IPS-18c (cell line): ENCODE measurements around the gene PRKCH.

ENCODE experiments used
- H3K4me3 ChIP-seq: 2 replicates; pipeline ENCODE4 v1.7.0; 2013; ENCODE audit warnings: low read depth, mild to moderate bottlenecking, low read length, moderate library complexity; ENCODE audit not compliant: insufficient read depth
- H3K9me3 ChIP-seq: one replicate; pipeline ENCODE4 v1.6.1; 2013; ENCODE audit warnings: mild to moderate bottlenecking, low read length, moderate library complexity; ENCODE audit not compliant: control insufficient read depth, insufficient read depth

Gene PRKCH

GRCh38 chr14:61345151-61345482, 23.7 kb downstream of the PRKCH start:
- Histone ChIP-seq H3K4me3 (no peak overlapping the region), H3K9me3 (no peaks in the 10 kb centered on the region)

DNA sequence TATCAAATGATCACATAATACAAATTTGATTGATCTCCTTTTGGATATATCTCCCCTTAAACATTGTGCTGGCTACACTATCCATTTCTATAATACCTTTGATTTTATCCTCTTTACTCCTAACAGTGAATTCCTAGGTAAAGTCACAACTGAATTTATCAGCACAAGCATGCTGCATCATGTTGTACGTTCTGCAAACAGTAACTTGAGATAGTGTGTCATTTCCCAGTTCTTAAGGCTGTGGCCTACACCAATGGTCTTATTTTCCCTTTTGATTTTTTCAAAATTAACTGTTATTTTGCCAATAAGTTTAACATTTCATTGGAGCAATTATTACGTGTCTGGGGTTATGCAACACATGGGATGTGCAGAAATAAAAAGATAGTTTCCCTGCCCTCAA, 24.8 kb downstream of the PRKCH start:
- H3K4me3 ChIP-seq: no peak overlapping the region

DNA sequence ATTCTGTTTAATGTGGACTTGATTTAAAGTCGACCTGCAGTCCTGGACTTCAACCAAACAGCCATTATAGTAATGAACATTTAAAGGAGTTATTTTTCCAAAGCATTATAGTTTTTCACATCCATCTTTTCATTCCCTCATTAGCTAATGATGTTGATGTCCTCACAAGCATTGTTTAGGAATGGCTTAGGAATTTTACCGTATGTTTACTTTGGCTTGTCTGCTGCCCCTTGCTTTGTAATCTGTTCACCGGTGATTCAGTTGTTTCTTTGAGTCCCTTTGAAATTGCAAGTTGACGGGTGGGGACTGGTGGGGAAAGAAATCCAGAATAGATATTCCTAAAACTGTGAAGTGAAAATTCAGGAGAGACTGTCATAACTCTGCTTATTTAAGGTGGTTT, 25.4 kb downstream of the PRKCH start:
- H3K9me3 ChIP-seq: no peaks in the 10 kb centered on the region
- H3K4me3 ChIP-seq: no peak overlapping the region

More for the DNA sequence above, 24.8 kb downstream of the PRKCH start:
- no peaks in the 10 kb centered on the region for H3K9me3 ChIP-seq

DNA sequence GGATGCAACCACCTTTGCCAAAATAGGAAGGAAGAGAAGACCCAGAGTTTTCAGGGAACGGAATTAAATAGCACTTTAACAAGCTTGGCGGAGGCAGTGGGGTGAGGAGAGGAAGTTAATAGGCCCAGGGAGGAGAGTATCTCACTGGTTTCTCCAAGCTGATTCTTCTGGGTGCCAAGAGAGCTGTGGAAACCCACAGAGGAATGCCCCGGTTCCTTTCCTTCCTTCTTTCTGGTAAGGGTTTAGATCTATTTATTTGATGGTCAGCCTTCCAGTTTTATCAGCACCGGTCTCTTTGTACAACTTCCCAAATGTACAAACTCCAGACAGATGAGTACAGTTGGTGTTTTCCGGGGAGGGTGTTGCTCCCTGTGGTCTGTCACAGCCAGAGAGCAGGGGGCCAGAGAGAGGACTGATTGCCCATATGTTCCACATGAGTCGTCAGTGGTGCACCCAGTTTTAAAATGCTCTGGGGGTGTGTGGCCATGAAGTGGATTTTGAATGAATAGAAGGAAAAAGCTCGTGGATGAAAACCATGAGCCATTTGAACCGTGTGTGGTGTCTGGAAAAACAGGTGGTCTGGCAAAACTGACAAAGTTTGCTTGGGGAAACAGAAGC, 26.6 kb downstream of the PRKCH start:
- H3K9me3 ChIP-seq: no peaks in the 10 kb centered on the region
- no peak overlapping the region for H3K4me3 ChIP-seq

DNA sequence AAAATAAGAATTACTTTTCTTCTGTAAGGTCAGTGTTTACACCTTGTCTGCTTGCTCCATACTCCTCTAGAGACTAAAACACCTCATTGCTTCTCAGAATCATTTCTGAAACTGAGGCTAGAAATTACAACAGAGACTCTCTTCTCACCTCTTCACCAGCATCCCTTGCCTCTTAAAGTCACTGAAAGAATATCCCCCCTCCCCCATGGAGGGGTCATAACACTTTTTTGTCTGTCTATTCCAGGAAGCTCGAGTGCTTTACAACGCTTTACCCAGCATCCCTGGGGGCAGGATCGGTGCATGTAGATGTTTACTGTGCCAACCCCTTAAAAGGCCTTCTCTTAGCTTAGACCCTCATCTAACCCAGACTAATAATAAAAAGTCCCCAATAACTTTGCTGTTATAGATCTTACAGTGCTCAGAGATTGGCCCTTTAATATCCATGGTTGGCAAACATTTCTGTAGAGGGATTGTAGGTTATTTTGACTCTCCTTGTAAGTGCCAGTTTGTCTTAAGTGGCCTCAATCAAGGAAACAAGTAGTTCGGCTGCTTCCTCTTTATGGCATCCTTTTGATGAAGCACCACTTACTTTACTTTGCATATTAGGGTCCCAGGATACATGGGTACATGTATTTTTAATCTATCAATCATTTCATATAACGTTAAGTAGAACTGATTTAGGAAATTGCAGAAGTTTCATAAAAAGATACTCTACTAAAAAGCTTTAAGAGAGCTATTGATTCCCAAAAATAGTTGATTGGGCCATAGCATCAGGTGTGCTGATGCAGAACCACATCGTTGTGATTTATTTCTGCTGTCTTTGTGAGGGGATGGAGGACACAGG, 29.3 kb downstream of the PRKCH start:
- no peak overlapping the region for H3K4me3 ChIP-seq
- no peaks in the 10 kb centered on the region for H3K9me3 ChIP-seq

- H3K9me3 ChIP-seq: peaks cover 3% of the 10 kb centered on the region
- H3K4me3 ChIP-seq: no peak overlapping the region
Measured at GRCh38 chr14:61351477-61351876, 30.1 kb downstream of the PRKCH start.

GRCh38 chr14:61355892-61356325, 34.5 kb downstream of the PRKCH start:
- Histone ChIP-seq H3K9me3 (peaks cover 3% of the 10 kb centered on the region), H3K4me3 (no peak overlapping the region)

DNA sequence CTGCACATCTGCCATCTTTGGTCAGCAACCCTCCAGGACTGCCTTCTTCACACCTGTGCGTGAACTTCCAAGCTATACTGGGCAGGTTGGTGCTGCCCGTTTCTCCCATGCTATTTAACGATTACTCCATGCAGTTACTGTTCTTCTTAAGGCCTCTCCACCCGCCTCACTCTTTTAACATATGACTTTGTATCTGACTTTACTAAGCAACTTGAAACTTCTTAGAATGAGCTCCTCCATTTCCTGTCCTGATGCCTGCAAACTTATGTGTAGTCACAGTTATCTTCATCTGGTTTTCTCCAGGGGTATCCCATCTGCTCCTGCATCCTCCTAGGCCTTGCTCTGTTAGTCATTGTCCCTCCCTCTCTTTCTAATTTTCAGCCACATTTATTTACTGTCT, 35.7 kb downstream of the PRKCH start:
- Histone ChIP-seq H3K9me3 (peaks cover 3% of the 10 kb centered on the region), H3K4me3 (no peak overlapping the region)

GRCh38 chr14:61358554-61359226, 37.3 kb downstream of the PRKCH start:
- Histone ChIP-seq H3K4me3 (no peak overlapping the region), H3K9me3 (peaks cover 3% of the 10 kb centered on the region)

DNA sequence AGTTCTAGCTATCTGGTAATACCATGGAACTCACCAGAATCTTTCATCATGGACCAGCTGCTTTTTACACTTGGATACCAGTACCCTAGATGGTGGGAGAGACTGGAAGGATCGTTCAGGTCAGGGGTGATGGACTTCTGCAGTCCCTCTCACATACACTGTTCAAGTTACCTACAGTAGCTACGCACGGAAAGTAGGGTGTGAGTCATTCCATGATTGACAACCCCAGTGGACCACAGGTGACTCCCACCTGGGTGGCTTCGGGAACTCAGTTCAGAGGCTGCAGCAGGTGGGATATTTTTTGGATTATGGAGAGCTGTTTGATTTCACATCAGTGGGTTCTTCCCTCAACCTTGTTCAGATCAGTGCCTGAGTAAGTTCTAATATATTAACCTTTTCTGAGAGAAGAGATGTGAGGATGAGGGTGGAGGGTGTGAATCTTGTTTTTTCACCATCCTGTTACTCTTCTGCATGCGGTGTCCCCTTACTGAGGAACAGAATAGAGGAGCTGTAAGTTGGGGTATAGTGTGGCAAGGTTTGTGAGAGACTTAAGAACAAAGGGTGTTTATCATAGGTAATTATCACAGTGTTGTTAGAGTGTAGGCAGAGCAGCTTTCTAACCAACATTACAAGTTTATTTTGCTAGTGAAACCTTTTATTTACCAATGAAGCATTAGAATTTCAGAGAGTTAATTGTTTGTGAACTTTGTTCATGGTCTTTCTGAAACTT, 39.6 kb downstream of the PRKCH start:
- peaks cover 2% of the 10 kb centered on the region for H3K9me3 ChIP-seq

DNA sequence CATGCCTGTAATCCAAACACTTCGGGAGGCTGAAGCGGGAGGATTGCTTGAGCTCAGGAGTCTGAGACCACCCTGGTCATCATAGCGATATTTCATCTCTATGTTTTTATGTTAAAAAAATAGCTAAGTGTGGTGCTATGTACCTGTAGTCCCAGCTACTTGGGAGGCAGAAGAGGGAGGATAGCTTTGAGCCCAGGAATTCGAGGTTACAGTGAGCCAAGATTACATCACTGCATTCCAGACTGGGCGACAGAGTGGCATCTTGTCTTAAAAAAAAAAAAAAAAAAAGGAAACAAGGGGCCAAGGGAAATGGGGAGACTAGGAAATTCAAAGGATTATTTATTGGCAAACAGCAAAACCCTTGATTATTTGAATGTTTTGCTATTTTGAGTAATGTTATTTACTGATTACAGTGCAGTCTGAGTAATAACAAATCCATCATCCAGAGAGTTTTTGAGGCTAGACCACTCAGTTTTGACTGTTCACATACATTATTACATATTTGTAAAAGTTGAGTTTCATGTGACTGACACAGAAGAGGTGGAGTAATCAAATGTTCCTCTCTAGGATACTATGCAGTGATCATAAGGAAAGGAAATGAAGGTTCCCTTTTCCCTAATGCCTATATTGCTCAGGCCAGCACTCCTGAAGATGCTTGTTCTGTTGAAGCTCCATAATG, 40.8 kb downstream of the PRKCH start:
- Histone ChIP-seq H3K4me3 (no peak overlapping the region), H3K9me3 (no peaks in the 10 kb centered on the region)

More for the DNA sequence above, 39.6 kb downstream of the PRKCH start:
- no peak overlapping the region for H3K4me3 ChIP-seq

DNA sequence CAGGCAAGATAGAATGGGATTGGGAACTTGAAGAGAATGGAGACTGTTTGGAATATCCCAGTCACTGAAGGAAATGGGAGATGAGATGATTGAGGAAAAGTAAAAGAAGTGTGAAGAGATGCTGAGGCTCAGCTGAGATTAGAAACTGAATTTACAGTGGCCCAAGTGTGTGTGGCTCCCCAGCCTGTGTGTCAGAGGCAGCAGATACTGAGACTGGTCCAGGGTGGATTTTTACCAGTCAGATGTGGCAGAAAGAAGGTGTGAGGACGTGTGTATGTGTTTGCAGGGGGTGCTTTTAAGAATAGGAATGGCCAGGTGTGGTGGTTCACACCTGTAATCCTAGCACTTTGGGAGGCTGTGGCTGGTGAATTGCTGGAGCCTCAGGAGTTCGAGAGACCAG, 42.9 kb downstream of the PRKCH start:
- Histone ChIP-seq H3K9me3 (no peaks in the 10 kb centered on the region), H3K4me3 (no peak overlapping the region)

- no peak overlapping the region for H3K4me3 ChIP-seq
- no peaks in the 10 kb centered on the region for H3K9me3 ChIP-seq
Measured at GRCh38 chr14:61365667-61366212, 44.4 kb downstream of the PRKCH start.

GRCh38 chr14:61368114-61368710, 46.8 kb downstream of the PRKCH start:
- Histone ChIP-seq H3K4me3 (no peak overlapping the region), H3K9me3 (no peaks in the 10 kb centered on the region)

GRCh38 chr14:61368781-61369453, 47.5 kb downstream of the PRKCH start:
- no peak overlapping the region for H3K4me3 ChIP-seq
- H3K9me3 ChIP-seq: no peaks in the 10 kb centered on the region

GRCh38 chr14:61369454-61369810, 48.1 kb downstream of the PRKCH start:
- no peak overlapping the region for H3K4me3 ChIP-seq
- peaks cover 2% of the 10 kb centered on the region for H3K9me3 ChIP-seq
